ENCODE results near the gene UTP20.

Gene UTP20

DNA sequence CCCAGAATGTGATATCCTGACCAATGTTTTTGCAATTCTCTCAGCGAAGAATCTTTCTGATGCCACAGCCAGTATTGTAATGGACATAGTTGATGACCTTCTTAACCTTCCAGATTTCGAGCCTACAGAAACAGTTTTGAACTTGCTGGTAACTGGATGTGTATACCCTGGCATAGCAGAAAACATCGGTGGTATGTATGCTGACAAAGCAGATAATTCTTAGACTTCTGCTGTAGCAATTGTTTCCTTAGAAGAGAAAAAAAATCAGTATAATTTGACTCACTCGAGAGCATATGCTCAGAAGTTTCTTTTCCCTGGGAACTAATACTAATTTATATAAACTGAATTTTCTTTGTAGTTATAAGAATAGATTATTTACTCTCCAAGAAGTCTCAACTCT is 58.2 kb downstream of the UTP20 start:
- H3K9ac ChIP-seq (ENCODE audit: insufficient read length, low read depth), result no peak overlapping the region
- H3K27me3 ChIP-seq (ENCODE audit: insufficient read depth, insufficient read length), result no peaks in the 10 kb centered on the region
- no peak for TF ChIP-seq SUZ12 (IDR thresholded peaks at IDR 0.05; ENCODE audit: extremely low read depth, insufficient read depth, insufficient read length)
- TF ChIP-seq ZNF274 (IDR thresholded peaks at IDR 0.05; ENCODE audit: low read depth, low read length), result no peak
- no peak for TF ChIP-seq YY1 (IDR thresholded peaks at IDR 0.05; ENCODE audit: insufficient read depth, insufficient read length)
- no peak for DNase-seq (ENCODE audit: low read depth, low spot score)
- no peaks in the 10 kb centered on the region for H3K9me3 ChIP-seq (ENCODE audit: insufficient read depth, low read length)
- H3K4me1 ChIP-seq (ENCODE audit: insufficient read depth, insufficient read length), result no peaks in the 10 kb centered on the region
- H3K36me3 ChIP-seq (ENCODE audit: insufficient read depth, insufficient read length, low read length), result peaks cover 91% of the 10 kb centered on the region
- no peak overlapping the region for H3K4me3 ChIP-seq (ENCODE audit: insufficient read length, low read depth)

DNA sequence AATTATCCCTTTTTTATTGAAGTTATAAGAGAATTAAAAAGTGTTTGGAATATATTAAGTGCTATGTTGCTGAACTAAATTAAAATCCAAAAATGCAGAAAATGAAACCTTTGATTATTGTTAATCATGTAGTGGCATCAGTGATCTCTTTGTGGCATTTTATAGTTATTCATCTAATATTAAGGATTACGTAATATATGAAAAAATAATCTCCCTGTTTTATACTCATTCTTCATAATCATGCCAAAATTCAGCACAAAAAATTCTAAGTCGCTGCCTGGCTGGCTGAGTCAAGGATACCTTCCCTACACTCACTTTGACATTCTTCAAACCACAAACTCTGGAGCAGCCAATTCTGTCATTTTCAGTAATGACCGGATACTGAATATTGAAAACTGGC is 64.0 kb downstream of the UTP20 start:
- Histone ChIP-seq H3K9me3 (ENCODE audit: insufficient read depth, low read length) (no peaks in the 10 kb centered on the region), H3K4me1 (ENCODE audit: insufficient read depth, insufficient read length) (no peaks in the 10 kb centered on the region), H3K27me3 (ENCODE audit: insufficient read depth, insufficient read length) (no peaks in the 10 kb centered on the region), H3K9ac (ENCODE audit: insufficient read length, low read depth) (no peak overlapping the region), H3K4me3 (ENCODE audit: insufficient read length, low read depth) (no peak overlapping the region), H3K36me3 (ENCODE audit: insufficient read depth, insufficient read length, low read length) (peaks cover 95% of the 10 kb centered on the region)
- TF ChIP-seq ZNF274 (IDR thresholded peaks at IDR 0.05; ENCODE audit: low read depth, low read length) (no peak), YY1 (IDR thresholded peaks at IDR 0.05; ENCODE audit: insufficient read depth, insufficient read length) (no peak)
- DNase-seq (ENCODE audit: low read depth, low spot score), result no peak

DNA sequence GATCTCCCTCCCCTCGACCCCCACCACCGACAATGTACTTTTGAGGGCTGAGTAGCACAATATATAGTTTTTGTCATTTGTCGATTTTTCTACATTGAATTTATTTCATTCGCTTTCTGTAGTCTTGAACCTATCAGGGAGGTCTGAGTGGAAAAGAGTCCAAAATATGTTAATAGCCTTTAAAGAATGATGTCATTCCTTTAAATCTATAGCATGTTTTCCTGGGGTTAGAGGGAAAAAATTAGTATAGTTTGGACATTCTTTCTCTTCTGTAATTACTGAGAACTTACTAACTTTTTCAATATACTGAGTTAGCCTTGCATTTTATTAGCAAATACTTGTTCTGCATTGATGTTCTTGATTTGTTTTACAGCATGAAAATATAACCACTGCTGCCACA is 71.8 kb downstream of the UTP20 start:
- Histone ChIP-seq H3K27me3 (ENCODE audit: insufficient read depth, insufficient read length) (no peaks in the 10 kb centered on the region), H3K4me3 (ENCODE audit: insufficient read length, low read depth) (no peak overlapping the region), H3K9me3 (ENCODE audit: insufficient read depth, low read length) (no peaks in the 10 kb centered on the region), H3K4me1 (ENCODE audit: insufficient read depth, insufficient read length) (no peaks in the 10 kb centered on the region), H3K9ac (ENCODE audit: insufficient read length, low read depth) (no peak overlapping the region), H3K36me3 (ENCODE audit: insufficient read depth, insufficient read length, low read length) (peaks cover 90% of the 10 kb centered on the region)
- TF ChIP-seq YY1 (IDR thresholded peaks at IDR 0.05; ENCODE audit: insufficient read depth, insufficient read length), result no peak
- no peak for TF ChIP-seq SUZ12 (IDR thresholded peaks at IDR 0.05; ENCODE audit: extremely low read depth, insufficient read depth, insufficient read length)
- no peak for DNase-seq (ENCODE audit: low read depth, low spot score)

DNA sequence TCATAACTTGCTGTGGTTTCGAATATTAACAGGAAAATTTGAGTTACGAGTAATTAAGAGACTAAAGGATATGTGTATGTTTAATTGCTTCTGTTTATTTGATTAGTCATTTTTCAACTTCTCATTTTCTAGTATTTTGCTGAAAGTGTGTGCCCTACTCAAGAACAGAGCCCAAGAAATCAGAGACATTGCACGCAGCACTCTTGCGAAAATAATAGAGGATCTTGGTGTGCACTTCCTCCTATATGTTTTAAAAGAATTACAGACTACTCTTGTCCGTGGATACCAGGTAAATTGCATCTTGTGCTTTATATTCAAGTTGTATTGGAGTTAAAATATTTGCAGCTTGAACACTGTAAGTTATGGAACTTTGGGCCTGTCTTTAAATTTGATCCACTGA is 76.9 kb downstream of the UTP20 start:
- Histone ChIP-seq H3K4me3 (ENCODE audit: insufficient read length, low read depth) (no peak overlapping the region), H3K36me3 (ENCODE audit: insufficient read depth, insufficient read length, low read length) (peaks cover 86% of the 10 kb centered on the region), H3K4me1 (ENCODE audit: insufficient read depth, insufficient read length) (no peaks in the 10 kb centered on the region), H3K9me3 (ENCODE audit: insufficient read depth, low read length) (no peaks in the 10 kb centered on the region), H3K27me3 (ENCODE audit: insufficient read depth, insufficient read length) (no peaks in the 10 kb centered on the region), H3K9ac (ENCODE audit: insufficient read length, low read depth) (no peak overlapping the region)
- DNase-seq (ENCODE audit: low read depth, low spot score), result no peak
- TF ChIP-seq ZNF274 (IDR thresholded peaks at IDR 0.05; ENCODE audit: low read depth, low read length) (no peak), YY1 (IDR thresholded peaks at IDR 0.05; ENCODE audit: insufficient read depth, insufficient read length) (no peak), SUZ12 (IDR thresholded peaks at IDR 0.05; ENCODE audit: extremely low read depth, insufficient read depth, insufficient read length) (no peak)

GRCh38 chr12:101361455-101361854 is 81.5 kb downstream of the UTP20 start:
- H3K4me1 ChIP-seq (ENCODE audit: insufficient read depth, insufficient read length), result no peaks in the 10 kb centered on the region
- TF ChIP-seq ZNF274 (IDR thresholded peaks at IDR 0.05; ENCODE audit: low read depth, low read length) (no peak), YY1 (IDR thresholded peaks at IDR 0.05; ENCODE audit: insufficient read depth, insufficient read length) (no peak), SUZ12 (IDR thresholded peaks at IDR 0.05; ENCODE audit: extremely low read depth, insufficient read depth, insufficient read length) (no peak)
- no peaks in the 10 kb centered on the region for H3K9me3 ChIP-seq (ENCODE audit: insufficient read depth, low read length)
- H3K27me3 ChIP-seq (ENCODE audit: insufficient read depth, insufficient read length), result no peaks in the 10 kb centered on the region
- DNase-seq (ENCODE audit: low read depth, low spot score), result no peak
- no peak overlapping the region for H3K4me3 ChIP-seq (ENCODE audit: insufficient read length, low read depth)
- H3K9ac ChIP-seq (ENCODE audit: insufficient read length, low read depth), result no peak overlapping the region
- H3K36me3 ChIP-seq (ENCODE audit: insufficient read depth, insufficient read length, low read length), result peaks cover 95% of the 10 kb centered on the region

DNA sequence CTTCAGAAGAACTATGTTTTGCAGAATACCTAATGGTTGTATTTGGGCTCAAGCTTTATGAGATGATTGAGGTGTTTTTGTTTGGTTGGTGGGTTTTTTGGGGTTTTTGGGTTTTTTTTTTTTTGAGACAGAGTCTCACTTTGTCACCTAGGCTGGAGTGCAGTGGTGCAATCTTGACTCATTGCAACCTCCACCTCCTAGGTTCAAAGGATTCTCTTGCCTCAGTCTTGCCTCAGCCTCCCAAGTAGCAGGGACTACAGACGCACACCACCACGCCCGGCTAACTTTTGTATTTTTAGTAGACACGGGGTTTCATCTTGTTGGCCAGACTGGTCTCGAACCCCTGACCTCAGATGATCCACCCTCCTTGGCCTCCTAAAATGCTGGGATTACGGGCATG is 88.1 kb downstream of the UTP20 start:
- Histone ChIP-seq H3K4me3 (ENCODE audit: insufficient read length, low read depth) (no peak overlapping the region), H3K27me3 (ENCODE audit: insufficient read depth, insufficient read length) (no peaks in the 10 kb centered on the region), H3K9ac (ENCODE audit: insufficient read length, low read depth) (no peak overlapping the region), H3K36me3 (ENCODE audit: insufficient read depth, insufficient read length, low read length) (peaks cover 99% of the 10 kb centered on the region), H3K9me3 (ENCODE audit: insufficient read depth, low read length) (no peaks in the 10 kb centered on the region), H3K4me1 (ENCODE audit: insufficient read depth, insufficient read length) (no peaks in the 10 kb centered on the region)
- no peak for DNase-seq (ENCODE audit: low read depth, low spot score)
- TF ChIP-seq ZNF274 (IDR thresholded peaks at IDR 0.05; ENCODE audit: low read depth, low read length) (no peak), SUZ12 (IDR thresholded peaks at IDR 0.05; ENCODE audit: extremely low read depth, insufficient read depth, insufficient read length) (no peak)

DNA sequence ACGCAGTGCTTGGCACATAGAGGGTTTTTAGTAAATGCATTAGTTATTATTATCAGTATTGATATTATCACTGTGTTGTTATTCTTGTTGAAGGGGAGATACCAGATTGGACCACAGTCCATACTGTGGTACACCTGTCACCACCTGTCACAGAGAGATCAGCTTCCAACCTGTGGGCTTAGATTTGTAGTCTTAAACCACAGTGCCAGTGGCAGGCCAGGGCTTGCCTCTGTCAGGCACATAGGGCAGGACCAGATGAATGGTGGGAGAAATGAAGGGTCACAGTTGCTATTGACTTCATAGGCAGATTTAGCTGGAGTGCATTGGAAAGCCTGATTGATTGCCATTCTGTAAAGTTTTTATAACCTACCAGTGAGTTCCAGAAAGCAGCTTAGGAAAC is 92.5 kb downstream of the UTP20 start:
- Histone ChIP-seq H3K36me3 (ENCODE audit: insufficient read depth, insufficient read length, low read length) (peaks cover 91% of the 10 kb centered on the region), H3K4me3 (ENCODE audit: insufficient read length, low read depth) (no peak overlapping the region), H3K4me1 (ENCODE audit: insufficient read depth, insufficient read length) (no peaks in the 10 kb centered on the region), H3K27me3 (ENCODE audit: insufficient read depth, insufficient read length) (no peaks in the 10 kb centered on the region), H3K9me3 (ENCODE audit: insufficient read depth, low read length) (no peaks in the 10 kb centered on the region), H3K9ac (ENCODE audit: insufficient read length, low read depth) (no peak overlapping the region)
- TF ChIP-seq SUZ12 (IDR thresholded peaks at IDR 0.05; ENCODE audit: extremely low read depth, insufficient read depth, insufficient read length), result no peak
- no peak for TF ChIP-seq ZNF274 (IDR thresholded peaks at IDR 0.05; ENCODE audit: low read depth, low read length)
- no peak for TF ChIP-seq YY1 (IDR thresholded peaks at IDR 0.05; ENCODE audit: insufficient read depth, insufficient read length)
- no peak for DNase-seq (ENCODE audit: low read depth, low spot score)

DNA sequence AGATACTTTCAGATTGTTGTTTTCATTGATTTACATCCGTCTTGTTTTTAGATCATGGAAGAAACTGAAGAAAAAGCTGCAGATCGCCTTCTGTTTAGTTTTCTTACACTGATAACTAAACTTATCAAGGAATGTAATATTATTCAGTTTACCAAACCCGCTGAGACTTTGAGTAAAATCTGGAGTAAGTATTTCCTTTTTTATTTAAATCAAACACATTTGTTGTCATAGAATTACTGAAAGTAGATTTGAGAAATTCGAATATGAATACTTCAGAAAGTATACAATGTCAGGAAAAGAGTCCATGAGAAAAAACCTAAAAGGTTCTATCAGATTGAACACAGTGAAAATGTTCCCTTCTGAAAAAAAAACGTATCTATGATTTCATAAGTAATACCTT is 95.7 kb downstream of the UTP20 start:
- Histone ChIP-seq H3K4me3 (ENCODE audit: insufficient read length, low read depth) (no peak overlapping the region), H3K9me3 (ENCODE audit: insufficient read depth, low read length) (no peaks in the 10 kb centered on the region), H3K4me1 (ENCODE audit: insufficient read depth, insufficient read length) (no peaks in the 10 kb centered on the region), H3K36me3 (ENCODE audit: insufficient read depth, insufficient read length, low read length) (peaks cover 90% of the 10 kb centered on the region), H3K27me3 (ENCODE audit: insufficient read depth, insufficient read length) (no peaks in the 10 kb centered on the region), H3K9ac (ENCODE audit: insufficient read length, low read depth) (no peak overlapping the region)
- TF ChIP-seq YY1 (IDR thresholded peaks at IDR 0.05; ENCODE audit: insufficient read depth, insufficient read length) (no peak), ZNF274 (IDR thresholded peaks at IDR 0.05; ENCODE audit: low read depth, low read length) (no peak), SUZ12 (IDR thresholded peaks at IDR 0.05; ENCODE audit: extremely low read depth, insufficient read depth, insufficient read length) (no peak)
- DNase-seq (ENCODE audit: low read depth, low spot score), result no peak

Measured in NT2/D1 (cell line).